Gastroesophageal sphincter (tissue), 4 donors: Measurements from ENCODE around the gene CEBPA. TPM values are rescaled to one million over a fixed set of nuclear protein-coding genes. Genes with fewer than 3 reads are reported as not detected.

ENCODE experiments used
- ATAC-seq: fragments of 150-250 bp; one replicate; pipeline ENCODE4 v1.9.1; 2016; ENCODE audit warnings: mild to moderate bottlenecking, moderate library complexity
- H3K27ac ChIP-seq, 4 donors: fragments of 200-600 bp; sonication (generic) in 3 of 4; 1 replicate in 3 of 4; 2 replicates in 1 of 4; pipeline ENCODE4 v1.5.1; 2016 to 2019
- H3K27me3 ChIP-seq: fragments of 200-600 bp; sonication (generic); one replicate; pipeline ENCODE4 v1.5.1; 2019
- H3K36me3 ChIP-seq, 2 donors: fragments of 200-600 bp; sonication (generic); one replicate each; pipeline ENCODE4 v1.5.1; 2019; ENCODE audit warnings: control low read depth in 1 of 2
- H3K4me1 ChIP-seq, 3 donors: fragments of 200-600 bp; sonication (generic); 1 replicate in 2 of 3; 2 replicates in 1 of 3; pipeline ENCODE4 v1.5.1; 2016 to 2019; ENCODE audit warnings: control low read depth in 2 of 3
- H3K4me3 ChIP-seq, 2 donors: fragments of 200-600 bp; sonication (generic); one replicate each; pipeline ENCODE4 v1.5.1; 2019; ENCODE audit warnings: mild to moderate bottlenecking in 1 of 2, moderate library complexity in 1 of 2
- H3K9me3 ChIP-seq, 3 donors: fragments of 200-600 bp; sonication (generic); one replicate each; pipeline ENCODE4 v1.5.1; 2017 to 2019; ENCODE audit warnings: control low read depth in 2 of 3
- CTCF ChIP-seq, 4 experiments: fragments of 200-600 bp in 2 of 4; fragments of 450-650 bp in 2 of 4; sonication (generic) in 1 of 4; IDR thresholded peaks; one replicate each; pipeline ENCODE4 v1.5.1; 2017 to 2019; ENCODE audit warnings: antibody characterized with exemption in 4 of 4, mild to moderate bottlenecking in 2 of 4, moderate library complexity in 2 of 4
- EP300 ChIP-seq: sonication (generic); formaldehyde crosslinking; IDR thresholded peaks from one replicate; pipeline ENCODE4 v1.6.1; 2017; ENCODE audit warnings: antibody characterized with exemption, mild to moderate bottlenecking
- POLR2A ChIP-seq, 2 donors: fragments of 450-650 bp; IDR thresholded peaks; one replicate each; pipeline ENCODE4 v1.6.1; 2017; ENCODE audit warnings: antibody characterized with exemption in 2 of 2, mild to moderate bottlenecking in 2 of 2, moderate library complexity in 1 of 2
- POLR2AphosphoS5 ChIP-seq: sonication (generic); formaldehyde crosslinking; IDR thresholded peaks from one replicate; pipeline ENCODE4 v1.6.1; 2017; ENCODE audit warnings: antibody characterized with exemption
- WGBS, 2 donors: methylation state at CpG; one replicate each; pipeline ENCODE4 v1.1.5; 2018; ENCODE audit warnings: low coverage in 1 of 2; 5-methylcytosine and 5-hydroxymethylcytosine counted together
- total RNA-seq, 4 donors: library from RNA; depleted of rRNA; stranded (reverse); fragments of >200 nt; gene quantifications; one replicate each; pipeline ENCODE4 v1.1.0, GENCODE V29; 2016

CEBPA gene
- total RNA-seq, 4 donors from 2014 or later, result 7.0 to 11.3 (median 9.0) TPM

DNA sequence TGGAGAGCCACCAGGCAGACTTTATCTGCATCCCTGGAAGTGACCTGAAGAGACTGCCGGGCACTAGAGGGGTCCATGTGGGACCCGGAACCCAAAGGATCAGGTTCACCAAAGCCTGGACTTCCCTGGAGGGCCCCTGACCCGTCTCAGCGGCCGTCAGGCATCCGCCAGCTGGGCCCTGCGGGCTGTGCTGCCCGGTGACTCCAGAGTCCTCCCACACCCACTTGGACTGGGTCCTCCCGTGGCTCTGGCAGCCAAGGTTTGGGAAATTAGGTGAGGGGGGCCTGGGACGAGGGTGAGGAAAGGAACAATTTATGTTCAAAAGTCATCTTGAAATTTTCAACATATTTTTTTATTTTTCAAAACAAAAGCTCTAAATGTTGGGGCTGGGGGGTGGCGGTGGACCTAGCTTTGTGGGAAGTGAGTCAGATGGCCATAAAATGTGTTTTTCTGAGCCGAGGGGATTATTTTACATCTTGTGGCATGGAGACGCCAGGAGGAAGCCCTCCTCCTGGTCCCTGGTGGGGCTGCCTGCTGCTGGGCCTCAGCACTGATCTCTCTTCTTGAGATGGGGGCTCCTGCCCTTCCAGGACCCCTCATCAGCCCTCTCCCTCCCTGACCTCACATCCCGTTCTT, 20.2 kb downstream of the CEBPA start:
- peaks cover 20% of the 10 kb centered on the region for H3K27me3 ChIP-seq
- no peaks in the 10 kb centered on the region for H3K9me3 ChIP-seq
- no peak overlapping the region for H3K27ac ChIP-seq
- WGBS, 2 donors, result 38 to 70% methylated on average over 3 of the region's 14 CpGs
- no peak overlapping the region for H3K4me3 ChIP-seq
- H3K4me1 ChIP-seq, result no peaks in the 10 kb centered on the region
- ATAC-seq, result no peak
- no peaks in the 10 kb centered on the region for H3K36me3 ChIP-seq
- no peak for TF ChIP-seq CTCF (IDR thresholded peaks at IDR 0.05)
- TF ChIP-seq POLR2AphosphoS5, result no peak
- TF ChIP-seq POLR2A (IDR thresholded peaks at IDR 0.05), result no peak
- no peak for TF ChIP-seq EP300

GRCh38 chr19:33281296-33281926, 20.9 kb downstream of the CEBPA start:
- ATAC-seq, result no peak
- Histone ChIP-seq H3K4me3 (no peak overlapping the region), H3K36me3 (no peaks in the 10 kb centered on the region), H3K9me3 (no peaks in the 10 kb centered on the region), H3K4me1 (no peaks in the 10 kb centered on the region), H3K27ac (no peak overlapping the region), H3K27me3 (peaks cover 16% of the 10 kb centered on the region)
- no peak for TF ChIP-seq POLR2AphosphoS5
- TF ChIP-seq EP300, result no peak
- no peak for TF ChIP-seq POLR2A (IDR thresholded peaks at IDR 0.05)
- TF ChIP-seq CTCF (IDR thresholded peaks at IDR 0.05), result no peak
- WGBS, 2 donors, result 88 to 100% methylated on average over 2 to 5 of the region's 22 CpGs

DNA sequence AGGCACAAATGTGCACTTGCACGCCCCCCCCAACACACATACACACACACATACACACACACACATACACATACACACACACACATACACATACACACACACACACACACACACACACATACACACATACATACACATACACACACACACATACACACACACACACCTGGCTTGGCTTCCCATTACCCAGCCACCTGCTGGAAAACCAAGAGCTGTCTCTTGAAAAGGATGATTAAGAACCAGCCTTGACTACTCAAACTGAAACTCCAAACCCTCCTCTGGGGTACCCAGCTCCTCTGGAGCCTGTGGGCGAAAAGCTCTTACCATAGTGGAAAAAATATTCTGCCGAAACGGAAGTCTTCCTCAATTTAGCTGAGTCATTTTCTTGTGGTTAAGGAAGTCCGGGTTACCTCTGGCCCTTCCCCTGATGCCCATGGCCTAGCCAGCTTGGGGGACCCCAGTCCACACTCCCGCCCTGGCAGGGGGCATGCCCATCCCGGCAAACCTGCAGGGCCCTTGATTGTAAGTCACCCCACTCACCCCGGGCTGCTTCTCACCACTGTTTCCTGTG, 21.9 kb downstream of the CEBPA start:
- peaks cover 17% of the 10 kb centered on the region for H3K27me3 ChIP-seq
- no peak for ATAC-seq
- no peak overlapping the region for H3K27ac ChIP-seq
- H3K4me3 ChIP-seq, result no peak overlapping the region
- 43% methylated on average over 4 of the region's 8 CpGs; no CpG with 5 or more reads in 1 of the 2 donors for WGBS, 2 donors
- TF ChIP-seq CTCF (IDR thresholded peaks at IDR 0.05) (no peak), POLR2A (IDR thresholded peaks at IDR 0.05) (no peak), EP300 (no peak), POLR2AphosphoS5 (no peak)
- no peaks in the 10 kb centered on the region for H3K9me3 ChIP-seq
- no peaks in the 10 kb centered on the region for H3K36me3 ChIP-seq
- H3K4me1 ChIP-seq, result no peaks in the 10 kb centered on the region

DNA sequence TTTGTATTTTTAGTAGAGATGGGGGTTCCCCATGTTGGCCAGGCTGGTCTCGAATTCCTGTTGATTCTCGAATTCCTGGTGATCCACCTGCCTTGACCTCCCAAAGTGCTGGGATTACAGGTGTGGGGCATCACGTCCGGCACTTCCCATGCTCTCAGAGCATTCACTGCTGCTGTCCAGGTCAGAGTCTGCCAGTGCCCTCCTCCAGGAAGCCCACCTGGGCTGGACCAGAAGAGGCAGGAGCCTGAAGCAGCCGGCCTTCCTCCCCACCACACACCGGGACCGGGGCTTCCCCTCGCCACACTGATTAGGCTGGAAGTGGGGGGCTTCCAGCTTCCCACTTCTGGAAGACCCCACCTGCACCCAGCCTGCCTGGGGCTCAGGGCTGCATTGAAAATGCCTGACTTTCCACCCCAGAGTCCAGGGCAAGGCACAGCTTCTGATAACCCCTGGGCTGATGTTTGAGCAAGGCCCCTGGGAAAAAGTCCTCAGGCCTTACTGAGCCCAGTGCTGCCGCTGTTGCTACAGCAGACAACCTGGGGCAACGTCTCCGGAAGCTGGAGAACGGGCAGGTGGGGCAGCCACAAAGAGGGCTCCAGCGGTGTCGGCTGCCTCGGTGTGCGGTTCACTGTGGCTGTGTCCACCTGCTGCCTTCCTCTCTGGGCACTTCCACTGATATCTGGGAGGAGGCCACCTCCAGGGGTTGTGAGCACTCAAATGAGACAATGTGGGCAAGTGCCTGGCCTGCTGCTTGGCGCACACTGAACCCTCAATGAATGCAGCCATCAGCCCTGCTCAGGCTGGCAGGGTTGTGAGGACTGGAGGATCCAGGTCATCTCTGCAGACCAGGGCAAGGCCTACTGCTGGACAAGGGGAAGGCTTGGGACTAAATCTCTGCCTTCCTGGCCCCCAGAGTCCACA, 22.6 kb downstream of the CEBPA start:
- Histone ChIP-seq H3K36me3 (no peaks in the 10 kb centered on the region), H3K4me1 (no peaks in the 10 kb centered on the region), H3K27ac (no peak overlapping the region), H3K27me3 (peaks cover 17% of the 10 kb centered on the region), H3K9me3 (no peaks in the 10 kb centered on the region), H3K4me3 (no peak overlapping the region)
- no CpG with 5 or more reads among the region's 17 CpGs for WGBS, 2 donors
- TF ChIP-seq POLR2AphosphoS5, result no peak
- no peak for TF ChIP-seq POLR2A (IDR thresholded peaks at IDR 0.05)
- TF ChIP-seq EP300, result no peak
- no peak for TF ChIP-seq CTCF (IDR thresholded peaks at IDR 0.05)
- no peak for ATAC-seq
